Measurements from ENCODE around the gene ELMO1.

- TF ChIP-seq POLR2A (IDR thresholded peaks at IDR 0.05; ENCODE audit: low read length), result no peak
- TF ChIP-seq GATA1 (IDR thresholded peaks at IDR 0.05; ENCODE audit: low read depth, low read length), result no peak
Observed at GRCh38 chr7:37405128-37405527, 43.5 kb downstream of the ELMO1 start.
